Renal pelvis (tissue), 12 donors: ENCODE measurements around the gene ZNF33B. TPM values are rescaled to one million over a fixed set of nuclear protein-coding genes. Genes with fewer than 3 reads are reported as not detected.
"Not testable (repeated sequence)": the region's sequence is repeated elsewhere in the genome, so short reads cannot be mapped to it uniquely, and the experiment has no call there.

Source experiments
- DNase-seq: peaks from one replicate; pipeline ENCODE4 v3.0.0-alpha.2; 2013
- long read RNA-seq, 16 experiments: transcript quantifications; one replicate each; lab custom pipeline, GENCODE V29; 2026
- polyA plus RNA-seq, 3 donors: library from polyadenylated mRNA; unstranded; fragments of 120-200 nt; gene quantifications; one replicate each; pipeline ENCODE4 v1.2.1, GENCODE V29; 2013; ENCODE audit not compliant: insufficient read length in 3 of 3

Gene ZNF33B
- polyA plus RNA-seq: 10 to 100 TPM; 35.3 to 58.7 (median 42.1) TPM
- long read RNA-seq, donor 1, full-length matches to known transcripts: 4 of 10 reads
- long read RNA-seq, donor 1, partial matches to known transcripts: 0 of 10 reads
- long read RNA-seq, donor 1, other reads (novel, unspliced or antisense): 6 of 10 reads
- long read RNA-seq, donor 2, full-length matches to known transcripts: 3 of 3 reads
- long read RNA-seq, donor 2, partial matches to known transcripts: 0 of 3 reads
- long read RNA-seq, donor 2, other reads (novel, unspliced or antisense): 0 of 3 reads
- long read RNA-seq, donor 3, full-length matches to known transcripts: 2 of 7 reads
- long read RNA-seq, donor 3, partial matches to known transcripts: 5 of 7 reads
- long read RNA-seq, donor 3, other reads (novel, unspliced or antisense): 0 of 7 reads
- long read RNA-seq, donor 4, full-length matches to known transcripts: 2 of 2 reads
- long read RNA-seq, donor 4, partial matches to known transcripts: 0 of 2 reads
- long read RNA-seq, donor 4, other reads (novel, unspliced or antisense): 0 of 2 reads
- long read RNA-seq, donor 5, full-length matches to known transcripts: 1 of 1 reads
- long read RNA-seq, donor 5, partial matches to known transcripts: 0 of 1 reads
- long read RNA-seq, donor 5, other reads (novel, unspliced or antisense): 0 of 1 reads
- long read RNA-seq, donor 6, full-length matches to known transcripts: 5 of 10 reads
- long read RNA-seq, donor 6, partial matches to known transcripts: 0 of 10 reads
- long read RNA-seq, donor 6, other reads (novel, unspliced or antisense): 5 of 10 reads
- long read RNA-seq, donor 7: 0 reads
- long read RNA-seq, donor 8, partial matches to known transcripts: 0 of 1 reads
- long read RNA-seq, donor 8, other reads (novel, unspliced or antisense): 0 of 1 reads
- long read RNA-seq, donor 9, partial matches to known transcripts: 5 of 16 reads
- long read RNA-seq, donor 9, other reads (novel, unspliced or antisense): 9 of 16 reads
- long read RNA-seq, donor 10, full-length matches to known transcripts: 3 of 9 reads
- long read RNA-seq, donor 10, partial matches to known transcripts: 6 of 9 reads
- long read RNA-seq, donor 10, other reads (novel, unspliced or antisense): 0 of 9 reads
- long read RNA-seq, donor 11, partial matches to known transcripts: 0 of 8 reads
- long read RNA-seq, donor 11, other reads (novel, unspliced or antisense): 6 of 8 reads
- long read RNA-seq, donor 12, full-length matches to known transcripts: 7 of 16 reads
- long read RNA-seq, donor 12, partial matches to known transcripts: 9 of 16 reads
- long read RNA-seq, donor 12, other reads (novel, unspliced or antisense): 0 of 16 reads
- long read RNA-seq, donor 13, full-length matches to known transcripts: 1 of 7 reads
- long read RNA-seq, donor 13, partial matches to known transcripts: 0 of 7 reads
- long read RNA-seq, donor 13, other reads (novel, unspliced or antisense): 6 of 7 reads
- long read RNA-seq, donor 14: 0 reads
- long read RNA-seq, donor 15, full-length matches to known transcripts: 4 of 21 reads
- long read RNA-seq, donor 15, partial matches to known transcripts: 0 of 21 reads
- long read RNA-seq, donor 15, other reads (novel, unspliced or antisense): 17 of 21 reads
- long read RNA-seq, donor 16, full-length matches to known transcripts: 1 of 1 reads
- long read RNA-seq, donor 16, partial matches to known transcripts: 0 of 1 reads
- long read RNA-seq, donor 16, other reads (novel, unspliced or antisense): 0 of 1 reads

- peak; percentile 93 for DNase-seq
These were observed at the start of gene ZNF33B for GRCh38 chr10:42638055-42638820. Gene ZNF33B (minus strand): TSS chr10:42638570. CDS start chr10:42636928, 1,642 bp downstream.

DNA sequence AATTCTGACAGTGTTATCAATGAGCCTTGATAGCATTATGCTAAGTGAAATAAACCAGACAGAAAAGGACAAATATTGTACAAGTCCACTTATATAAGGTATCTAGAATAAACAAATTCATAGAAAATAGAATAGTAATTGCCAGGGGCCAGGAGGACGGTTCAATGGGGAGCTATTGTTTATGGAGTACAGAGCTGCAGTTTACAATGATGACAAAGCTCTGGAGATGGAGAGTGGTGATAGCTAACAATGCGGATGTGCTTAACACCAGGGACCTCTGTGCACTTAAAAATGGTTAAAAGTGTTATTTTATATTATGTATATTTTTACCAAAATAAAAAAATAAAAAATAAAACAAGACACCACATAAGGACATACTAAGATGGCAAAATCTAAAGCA lies 46.1 kb upstream of the ZNF33B start:
- no peak for DNase-seq

DNA sequence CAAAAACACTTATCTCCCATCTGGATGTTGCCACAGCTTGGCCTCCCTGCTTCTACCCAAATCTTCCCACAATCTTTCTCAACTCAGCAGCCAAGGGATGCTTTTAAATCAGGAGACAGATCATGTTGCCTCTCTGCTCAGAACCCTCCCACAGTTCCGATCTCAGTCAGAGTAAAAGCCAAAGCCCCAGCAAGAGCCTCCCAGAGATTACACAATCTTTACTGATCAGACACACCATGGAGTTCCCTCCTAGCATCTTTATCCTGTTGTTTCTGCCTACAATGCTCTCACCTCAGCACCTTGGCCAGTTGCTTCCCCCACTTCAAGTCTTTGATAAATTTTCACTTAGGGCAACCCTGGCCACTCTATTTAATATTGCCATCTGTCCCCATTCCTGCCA lies 41.9 kb upstream of the ZNF33B start:
- no peak for DNase-seq

DNA sequence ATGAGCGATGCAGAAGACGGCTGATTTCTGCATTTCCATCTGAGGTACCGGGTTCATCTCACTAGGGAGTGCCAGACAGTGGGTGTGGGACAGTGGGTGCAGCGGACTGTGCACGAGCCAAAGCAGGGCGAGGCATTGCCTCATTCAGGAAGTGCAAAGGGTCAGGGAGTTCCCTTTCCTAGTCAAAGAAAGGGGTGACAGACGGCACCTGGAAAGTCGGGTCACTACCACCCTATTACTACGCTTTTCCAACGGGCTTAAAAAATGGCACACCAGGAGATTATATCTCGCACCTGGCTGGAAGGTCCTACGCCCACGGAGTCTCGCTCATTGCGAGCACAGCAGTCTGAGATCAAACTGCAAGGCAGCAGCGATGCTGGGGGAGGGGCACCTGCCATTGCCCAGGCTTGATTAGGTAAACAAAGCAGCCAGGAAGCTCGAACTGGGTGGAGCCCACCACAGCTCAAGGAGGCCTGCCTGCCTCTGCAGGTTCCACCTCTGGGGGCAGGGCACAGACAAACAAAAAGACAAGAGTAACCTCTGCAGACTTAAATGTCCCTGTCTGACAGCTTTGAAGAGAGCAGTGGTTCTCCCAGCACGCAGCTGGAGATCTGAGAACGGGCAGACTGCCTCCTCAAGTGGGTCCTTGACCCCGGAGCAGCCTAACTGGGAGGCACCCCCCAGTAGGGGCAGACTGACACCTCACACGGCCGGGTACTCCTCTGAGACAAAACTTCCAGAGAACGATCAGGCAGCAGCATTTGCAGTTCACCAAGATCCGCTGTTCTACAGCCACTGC lies 27.0 kb upstream of the ZNF33B start:
- not testable (repeated sequence) for DNase-seq

GRCh38 chr10:42654419-42654818 lies 16.0 kb upstream of the ZNF33B start:
- no peak for DNase-seq

- no peak for DNase-seq
These were observed 14.5 kb upstream of the ZNF33B start for GRCh38 chr10:42652858-42653257.

- no peak for DNase-seq
These were observed 12.0 kb upstream of the ZNF33B start for GRCh38 chr10:42650374-42650773.

- no peak for DNase-seq
These were observed 10.1 kb upstream of the ZNF33B start for GRCh38 chr10:42648512-42648911.

- DNase-seq: peak; percentile 48
These were observed 8.6 kb upstream of the ZNF33B start for GRCh38 chr10:42646687-42647640.

- no peak for DNase-seq
These were observed 7.8 kb upstream of the ZNF33B start for GRCh38 chr10:42646214-42646613.

- DNase-seq: no peak
These were observed 7.1 kb upstream of the ZNF33B start for GRCh38 chr10:42645516-42645915.

- no peak for DNase-seq
These were observed 6.7 kb upstream of the ZNF33B start for GRCh38 chr10:42645103-42645502.

DNA sequence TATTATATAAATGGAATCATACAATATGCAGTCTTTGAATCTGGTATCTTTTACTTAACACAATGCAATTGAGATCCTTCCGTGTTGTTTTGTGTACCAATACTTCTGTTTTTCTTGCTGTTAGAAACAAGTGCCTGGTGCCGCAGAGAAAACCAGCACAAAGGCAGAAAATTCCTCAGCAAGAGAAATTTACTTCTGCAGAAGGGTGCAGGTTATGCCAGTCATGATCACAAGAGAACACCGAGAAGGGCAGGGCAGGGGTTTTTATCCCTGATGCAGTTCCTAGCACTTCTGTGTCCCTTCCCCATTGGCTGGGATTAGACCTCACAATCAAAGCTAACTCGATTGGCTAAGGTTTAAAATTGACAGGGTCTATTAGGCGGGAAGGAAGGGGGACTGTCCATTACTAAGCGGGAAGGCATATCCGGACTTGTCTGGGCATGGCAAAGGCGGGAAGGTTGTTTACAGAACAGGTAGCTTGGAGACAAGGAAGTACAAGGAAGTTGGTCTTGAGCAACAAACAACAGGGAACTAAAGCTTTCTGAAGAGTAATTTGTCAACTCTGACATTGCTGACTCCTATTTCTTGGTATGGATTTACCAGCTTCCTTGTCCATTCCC lies 2.4 kb upstream of the ZNF33B start:
- DNase-seq: no peak

DNA sequence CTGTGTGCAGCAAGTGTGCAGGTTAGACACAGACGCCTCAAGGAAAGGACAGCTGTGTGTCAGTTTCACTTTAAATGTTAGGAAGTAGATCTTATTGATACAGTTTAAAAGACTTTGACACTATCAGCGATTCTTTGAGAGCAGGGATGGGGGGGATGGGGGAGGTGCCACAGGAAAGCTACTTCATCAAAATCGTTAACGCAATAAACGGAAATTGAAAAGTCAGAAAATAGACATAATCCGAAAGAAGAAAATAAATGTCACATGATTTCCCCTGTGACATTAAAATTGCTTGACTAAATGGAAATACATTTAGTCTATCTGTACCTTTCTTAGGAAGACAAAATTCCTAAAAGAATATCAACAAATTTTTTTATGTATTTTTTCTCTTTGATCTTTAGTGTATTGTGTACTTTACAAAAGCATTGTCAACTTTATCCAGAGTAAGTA lies 476 bp upstream of the ZNF33B start:
- no peak for DNase-seq

GRCh38 chr10:42637648-42638054 lies 719 bp downstream of the ZNF33B start:
- DNase-seq: no peak

DNA sequence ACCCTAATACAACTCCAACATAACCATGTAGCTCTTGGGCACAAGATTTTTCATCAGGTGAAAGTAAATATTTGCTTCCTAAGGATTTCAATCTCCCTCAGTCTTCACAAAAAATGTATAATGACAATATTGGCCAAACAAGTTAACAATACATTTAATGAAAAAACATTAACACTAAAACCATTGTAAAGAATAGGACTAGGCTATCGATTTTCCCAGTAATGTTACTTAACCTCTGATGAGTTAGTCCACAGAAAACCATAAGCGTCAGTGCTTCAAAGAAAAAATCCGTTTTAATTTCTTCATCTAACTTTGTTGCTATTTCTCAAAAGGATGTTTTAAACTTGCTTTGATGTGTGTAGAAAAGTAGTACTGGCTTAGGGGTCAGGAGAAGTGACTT lies 1.2 kb downstream of the ZNF33B start:
- DNase-seq: no peak

- no peak for DNase-seq
These were observed 3.3 kb downstream of the ZNF33B start for GRCh38 chr10:42635098-42635497.
